GM19467 (cell line): ENCODE measurements around the gene FZD4.
"Not testable (repeated sequence)": the region's sequence is repeated elsewhere in the genome, so short reads cannot be mapped to it uniquely, and the experiment has no call there.

ENCODE experiments used
- ATAC-seq: cut with Tn5 transposase; IDR thresholded peaks from one replicate; pipeline ENCODE4 v1.9.1; 2021; ENCODE audit warnings: mild to moderate bottlenecking, moderate library complexity; ENCODE audit not compliant: unreplicated experiment

The FZD4 gene

GRCh38 chr11:86915850-86916249 lies 39.3 kb downstream of the FZD4 start:
- not testable (repeated sequence) for ATAC-seq

- no peak for ATAC-seq
These were observed 40.2 kb downstream of the FZD4 start for GRCh38 chr11:86914865-86915519.

DNA sequence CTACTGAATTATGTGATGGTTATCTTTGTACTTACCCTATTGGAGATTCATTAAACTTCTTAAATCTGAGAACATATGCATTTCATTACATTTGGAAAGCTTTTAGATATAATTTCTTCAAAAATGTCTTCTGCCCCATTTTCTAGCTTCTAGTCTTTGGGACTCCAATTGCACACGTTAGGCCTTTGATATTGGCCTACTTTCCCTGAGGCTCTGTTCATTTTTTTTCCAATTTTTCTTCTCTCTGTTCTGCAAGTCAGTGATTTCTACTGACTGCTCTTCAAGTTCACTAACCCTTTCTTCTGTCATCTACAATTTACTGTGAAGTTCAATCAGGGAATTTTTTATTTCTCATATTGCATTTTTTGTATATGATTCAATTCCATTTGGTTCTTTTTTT lies 43.0 kb downstream of the FZD4 start:
- no peak for ATAC-seq

DNA sequence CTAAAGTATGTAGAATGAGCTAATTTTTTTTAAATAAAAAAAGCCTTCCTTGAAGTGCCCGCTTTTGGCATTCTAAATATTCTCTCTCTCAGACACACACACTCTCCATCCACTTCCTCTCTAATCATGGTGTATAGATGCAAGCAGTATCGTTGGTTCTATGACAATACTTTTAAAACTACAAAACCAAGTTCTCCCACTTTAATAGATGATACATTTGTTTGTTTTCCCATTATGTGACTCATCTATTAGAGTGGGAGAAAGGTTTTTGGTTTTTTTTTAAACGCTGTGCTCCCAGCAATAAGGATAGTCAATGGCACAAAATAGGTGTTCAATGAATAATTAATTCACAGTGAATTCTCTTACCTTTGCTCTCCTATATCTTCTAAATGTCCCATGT lies 44.6 kb downstream of the FZD4 start:
- ATAC-seq = no peak

DNA sequence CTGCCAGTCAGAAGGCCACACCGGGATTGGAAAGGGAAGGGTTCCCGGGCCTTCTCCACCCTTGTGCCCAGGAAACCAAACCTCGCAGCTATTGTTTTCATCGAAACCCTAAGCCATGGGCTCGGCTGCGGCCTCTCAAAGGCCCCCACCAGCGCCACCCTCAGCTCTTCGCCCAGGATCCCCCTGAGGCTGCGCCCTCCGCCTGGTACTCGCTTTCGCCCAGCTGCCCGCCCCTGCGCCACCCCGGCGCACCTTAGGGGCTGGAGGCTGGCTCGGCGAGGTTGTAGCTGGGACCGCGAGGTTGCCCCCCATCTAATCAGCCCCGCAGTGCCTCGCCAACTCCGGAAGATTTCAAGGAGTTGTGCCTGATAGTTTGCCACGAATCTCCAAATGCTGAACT lies 49.0 kb downstream of the FZD4 start:
- ATAC-seq = no peak

- ATAC-seq = no peak
These were observed 49.9 kb downstream of the FZD4 start for GRCh38 chr11:86905252-86905651.

GRCh38 chr11:86904001-86904400 lies 51.2 kb downstream of the FZD4 start:
- ATAC-seq = no peak

DNA sequence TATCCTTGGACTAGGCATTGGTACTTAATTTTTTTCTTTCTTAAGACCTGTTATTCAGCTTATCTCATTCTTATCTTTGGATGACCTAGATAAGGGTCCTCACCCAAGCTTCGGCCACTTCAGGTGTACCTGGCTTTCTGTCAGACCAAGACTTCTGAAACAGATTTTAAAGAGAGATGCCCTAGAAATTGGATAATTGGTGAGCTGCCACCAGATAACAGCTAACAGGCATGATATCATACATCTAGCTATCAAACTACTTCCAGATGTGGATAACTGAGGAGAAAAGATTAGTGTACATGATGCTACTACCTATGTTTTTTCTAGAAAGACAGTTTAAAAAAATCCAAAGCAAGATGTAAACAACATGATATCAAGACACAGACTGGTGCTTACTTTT lies 52.9 kb downstream of the FZD4 start:
- no peak for ATAC-seq

DNA sequence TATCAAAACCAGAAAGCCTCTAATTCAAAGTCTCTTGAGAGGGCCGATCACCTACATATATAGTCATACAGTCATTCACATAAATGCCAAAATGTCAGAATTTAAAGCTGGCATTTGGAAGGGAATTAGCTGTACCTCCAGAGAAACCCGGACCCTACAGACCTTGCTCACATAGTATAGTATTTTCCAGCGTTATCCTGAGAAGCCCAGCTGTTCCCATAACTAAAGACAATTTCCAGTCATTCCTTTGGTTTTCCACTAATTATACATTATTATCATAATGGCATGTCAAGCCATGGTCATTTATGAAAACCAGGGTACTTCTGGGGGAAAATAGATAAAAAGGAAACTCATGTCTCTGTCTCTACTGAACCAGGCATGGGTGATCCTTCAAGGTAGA lies 53.6 kb downstream of the FZD4 start:
- no peak for ATAC-seq

DNA sequence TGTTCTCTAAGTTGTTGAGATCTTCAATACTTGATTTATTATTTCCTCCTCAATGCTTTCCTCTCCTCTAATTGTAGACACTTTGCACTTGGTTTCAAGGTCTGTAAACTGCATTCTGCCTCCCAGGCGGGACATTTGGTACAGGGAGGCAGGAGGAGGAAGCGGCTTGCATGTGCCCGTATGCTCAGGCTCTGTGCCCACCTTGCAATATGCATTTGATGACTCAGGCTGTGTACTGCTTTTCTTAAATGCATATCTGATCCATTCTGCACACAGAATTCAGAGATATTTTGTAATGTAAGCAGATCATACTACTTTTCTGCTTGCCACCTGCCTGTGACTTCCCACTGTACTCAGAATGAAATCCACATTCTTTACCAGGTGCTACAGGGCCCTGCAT lies 55.0 kb downstream of the FZD4 start:
- no peak for ATAC-seq

GRCh38 chr11:86898689-86899088 lies 56.5 kb downstream of the FZD4 start:
- ATAC-seq = no peak

GRCh38 chr11:86896441-86896841 lies 58.8 kb downstream of the FZD4 start:
- ATAC-seq = no peak
